Neutrophil (primary cell): ENCODE results near the gene XIRP1.
A peak's percentile ranks its signal among the peaks of the same experiment; 100 is the strongest.
"Not testable (repeated sequence)": the region's sequence is repeated elsewhere in the genome, so short reads cannot be mapped to it uniquely, and the experiment has no call there.

Experiments
- H3K27ac ChIP-seq: fragments of 200-600 bp; sonication (generic); 2 replicates; pipeline ENCODE4 v1.5.1; 2016; ENCODE audit warnings: mild to moderate bottlenecking, moderate library complexity
- H3K27me3 ChIP-seq: fragments of 200-600 bp; sonication (generic); 2 replicates; pipeline ENCODE4 v1.6.0; 2016; ENCODE audit warnings: mild to moderate bottlenecking
- H3K36me3 ChIP-seq: fragments of 200-600 bp; sonication (generic); 2 replicates; pipeline ENCODE4 v1.5.1; 2017
- H3K4me1 ChIP-seq, 2 experiments: fragments of 200-600 bp in 1 of 2; sonication (generic) in 1 of 2; 1 replicate in 1 of 2; 2 replicates in 1 of 2; pipeline versions ENCODE4 v1.5.1 to v1.6.1; 2013 to 2016; ENCODE audit warnings: low read depth in 1 of 2, low read length in 1 of 2, mild to moderate bottlenecking in 1 of 2, moderate library complexity in 1 of 2; ENCODE audit not compliant: control insufficient read depth in 1 of 2, insufficient read depth in 1 of 2
- H3K4me3 ChIP-seq, 2 experiments: fragments of 200-600 bp in 1 of 2; sonication (generic) in 1 of 2; 1 replicate in 1 of 2; 2 replicates in 1 of 2; pipeline ENCODE4 v1.5.1; 2013 to 2016; ENCODE audit warnings: low read depth in 1 of 2, low read length in 1 of 2, mild to moderate bottlenecking in 1 of 2, moderate library complexity in 1 of 2
- H3K9me3 ChIP-seq: fragments of 200-600 bp; sonication (generic); 2 replicates; pipeline ENCODE4 v1.5.1; 2016
- CTCF ChIP-seq: fragments of 200-600 bp; sonication (generic); IDR thresholded peaks from 2 replicates; pipeline ENCODE4 v1.5.1; 2016; ENCODE audit warnings: antibody characterized with exemption

Gene XIRP1

GRCh38 chr3:39173318-39174125, 18.9 kb downstream of the XIRP1 start:
- no peak overlapping the region for H3K4me3 ChIP-seq
- no peaks in the 10 kb centered on the region for H3K9me3 ChIP-seq
- H3K27me3 ChIP-seq: peaks cover 1% of the 10 kb centered on the region
- no peaks in the 10 kb centered on the region for H3K36me3 ChIP-seq
- H3K4me1 ChIP-seq: peaks cover 14 to 16% of the 10 kb centered on the region in 2 experiments
- H3K27ac ChIP-seq: no peak overlapping the region
- no peak for TF ChIP-seq CTCF

GRCh38 chr3:39171860-39172259, 20.5 kb downstream of the XIRP1 start:
- no peak overlapping the region for H3K27ac ChIP-seq
- no peak overlapping the region for H3K4me3 ChIP-seq
- no peak for TF ChIP-seq CTCF
- H3K9me3 ChIP-seq: no peaks in the 10 kb centered on the region
- no peaks in the 10 kb centered on the region for H3K36me3 ChIP-seq
- peaks cover 18 to 19% of the 10 kb centered on the region in 2 experiments for H3K4me1 ChIP-seq
- H3K27me3 ChIP-seq: no peaks in the 10 kb centered on the region

GRCh38 chr3:39170877-39171276, 21.5 kb downstream of the XIRP1 start:
- not testable (repeated sequence) for H3K27me3 ChIP-seq, H3K9me3 ChIP-seq, H3K36me3 ChIP-seq, H3K27ac ChIP-seq, H3K4me3 ChIP-seq
- H3K4me1 ChIP-seq: peaks cover 25 to 26% of the 10 kb centered on the region in 2 experiments

GRCh38 chr3:39170461-39170860, 21.9 kb downstream of the XIRP1 start:
- H3K36me3 ChIP-seq: no peaks in the 10 kb centered on the region
- no peak overlapping the region for H3K4me3 ChIP-seq
- TF ChIP-seq CTCF: no peak
- H3K27ac ChIP-seq: no peak overlapping the region
- H3K9me3 ChIP-seq: no peaks in the 10 kb centered on the region
- H3K4me1 ChIP-seq: peaks cover 26 to 27% of the 10 kb centered on the region in 2 experiments
- H3K27me3 ChIP-seq: no peaks in the 10 kb centered on the region

- no peaks in the 10 kb centered on the region for H3K27me3 ChIP-seq
- H3K27ac ChIP-seq: no peak overlapping the region
- H3K9me3 ChIP-seq: no peaks in the 10 kb centered on the region
- no peaks in the 10 kb centered on the region for H3K36me3 ChIP-seq
- H3K4me1 ChIP-seq: peaks cover 26 to 27% of the 10 kb centered on the region in 2 experiments
- TF ChIP-seq CTCF: no peak
- H3K4me3 ChIP-seq: no peak overlapping the region
These were observed 22.7 kb downstream of the XIRP1 start for GRCh38 chr3:39169712-39170111.

- TF ChIP-seq CTCF: no peak
- H3K4me3 ChIP-seq: no peak overlapping the region
- peak overlapping the region; percentile 86 for H3K27ac ChIP-seq
- no peaks in the 10 kb centered on the region for H3K27me3 ChIP-seq
- H3K9me3 ChIP-seq: no peaks in the 10 kb centered on the region
- no peaks in the 10 kb centered on the region for H3K36me3 ChIP-seq
- H3K4me1 ChIP-seq: peaks cover 26 to 27% of the 10 kb centered on the region in 2 experiments
These were observed 24.1 kb downstream of the XIRP1 start for GRCh38 chr3:39168156-39168780.
